ENCODE data around the gene DEPDC4.

Gene DEPDC4

DNA sequence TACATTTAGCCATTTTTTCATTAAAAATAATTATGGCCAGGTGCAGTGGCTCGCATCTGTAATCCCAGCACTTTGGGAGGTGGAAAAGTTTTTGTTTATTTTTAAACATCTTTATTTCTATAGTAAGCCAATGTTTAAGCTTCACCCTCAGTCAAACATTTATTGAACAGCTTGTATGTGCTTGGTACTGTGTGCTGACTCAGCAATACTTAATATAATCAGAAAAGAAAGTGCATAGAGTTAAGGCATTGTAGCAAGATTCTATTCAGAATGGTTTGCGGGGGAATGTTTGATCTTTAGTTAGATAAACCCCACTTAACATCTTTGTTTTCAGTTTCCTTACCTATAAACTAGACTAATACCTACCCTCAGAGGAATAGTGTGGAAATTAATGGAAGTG, 55.2 kb downstream of the DEPDC4 start:
- no peak for DNase-seq

DNA sequence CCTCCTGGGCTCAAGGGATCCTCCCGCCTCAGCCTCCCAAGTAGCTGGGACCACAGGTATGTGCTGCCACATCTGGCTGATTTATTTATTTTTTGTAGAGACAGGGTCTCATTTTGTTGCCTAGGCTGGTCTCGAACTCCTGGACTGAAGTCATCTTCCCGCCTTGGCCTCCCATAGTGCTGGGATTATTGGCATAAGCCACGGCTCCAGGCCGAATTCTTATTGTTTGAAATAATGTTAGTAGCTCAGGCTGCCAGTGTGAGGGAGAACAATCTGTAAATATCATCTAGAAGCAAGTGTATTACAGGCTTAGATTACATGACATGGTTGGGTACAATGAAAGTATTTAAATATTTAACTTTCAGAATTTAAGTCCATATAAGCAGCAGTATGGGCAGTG, 58.0 kb downstream of the DEPDC4 start:
- no peak for DNase-seq

GRCh38 chr12:100207311-100207710, 59.6 kb downstream of the DEPDC4 start:
- DNase-seq: no peak

GRCh38 chr12:100201604-100202423, 65.1 kb downstream of the DEPDC4 start:
- DNase-seq: no peak

DNA sequence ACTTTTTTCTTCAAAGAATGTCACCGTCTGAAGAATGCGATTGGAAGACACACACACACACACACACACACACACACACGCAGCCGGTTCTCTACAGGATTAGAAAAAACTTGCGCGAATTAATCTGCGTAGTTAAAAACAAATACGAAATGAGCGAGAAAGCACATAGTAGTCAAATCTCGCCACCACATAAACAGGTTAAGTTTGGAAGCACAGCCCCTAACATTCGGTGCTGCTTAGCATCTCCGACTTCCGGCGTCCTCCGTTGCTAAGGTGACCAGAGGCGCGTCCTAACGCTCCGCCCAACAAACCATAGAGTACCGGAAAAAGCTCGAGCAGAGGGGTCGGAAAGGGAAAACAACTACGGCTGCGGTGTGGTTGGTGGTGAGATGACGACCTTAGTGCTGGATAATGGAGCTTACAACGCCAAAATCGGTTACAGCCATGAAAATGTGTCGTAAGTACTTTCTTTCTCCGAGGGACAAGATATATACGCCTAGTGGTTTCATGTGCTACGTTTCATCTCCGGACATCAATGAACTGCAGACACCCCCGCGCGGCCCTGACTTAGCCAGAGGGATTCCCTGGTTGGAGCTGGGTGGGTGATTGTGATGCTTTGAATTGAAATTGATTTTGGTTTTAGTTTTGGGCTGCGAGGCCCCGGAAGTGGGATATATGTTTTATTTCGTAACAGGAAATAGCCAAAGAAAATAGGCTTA, 66.3 kb downstream of the DEPDC4 start, which contains the start of gene ACTR6:
Gene ACTR6, plus strand, starts transcription at position 353 of the 719 bp plus-strand sequence. Its CDS starts 37 bp downstream, at position 390.
- DNase-seq: peak; percentile 96 to 97

DNA sequence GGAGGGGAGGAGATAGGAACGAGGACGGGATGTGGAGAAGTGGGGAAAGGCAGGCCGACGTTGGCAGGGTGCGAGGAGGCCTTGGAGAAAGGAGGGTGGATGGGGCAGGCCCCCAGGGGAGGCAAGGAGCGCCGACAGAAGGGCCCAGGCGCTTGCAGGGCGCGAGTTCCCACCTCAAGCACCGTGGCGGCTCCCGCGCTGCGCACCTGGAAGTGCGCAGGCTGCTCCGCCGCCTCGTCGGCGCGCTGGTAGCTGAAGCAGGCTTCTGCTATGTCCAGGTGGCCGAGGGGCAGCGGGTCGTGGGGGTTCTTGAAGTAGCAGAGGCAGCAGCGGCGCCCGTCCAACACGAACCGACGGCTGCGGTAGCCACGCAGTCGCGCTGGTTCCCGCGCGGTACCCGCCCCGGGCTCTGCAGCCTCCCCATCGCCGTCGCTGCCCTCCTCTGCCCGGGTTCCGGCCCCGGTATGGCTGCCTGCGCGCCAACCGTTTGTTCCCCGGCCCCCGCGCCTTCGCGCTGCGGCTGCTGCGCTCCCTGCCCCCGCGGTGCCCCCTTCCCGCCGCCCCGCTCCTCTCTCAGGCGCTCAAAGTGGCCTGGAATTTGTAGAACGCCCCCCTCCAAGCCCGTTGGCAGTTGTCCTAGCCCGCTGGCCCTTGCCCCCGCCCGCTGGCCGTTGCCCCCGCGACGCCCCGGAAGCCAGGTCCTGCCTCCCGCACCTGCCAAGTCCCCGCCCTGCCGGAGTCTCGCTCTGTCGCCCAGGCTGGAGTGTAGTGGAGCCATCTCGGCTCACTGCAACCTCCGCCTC, 67.3 kb downstream of the DEPDC4 start:
- DNase-seq: peak; percentile 82 to 87

- no peak for DNase-seq
Observed at GRCh38 chr12:100199023-100199346, 67.9 kb downstream of the DEPDC4 start.

DNA sequence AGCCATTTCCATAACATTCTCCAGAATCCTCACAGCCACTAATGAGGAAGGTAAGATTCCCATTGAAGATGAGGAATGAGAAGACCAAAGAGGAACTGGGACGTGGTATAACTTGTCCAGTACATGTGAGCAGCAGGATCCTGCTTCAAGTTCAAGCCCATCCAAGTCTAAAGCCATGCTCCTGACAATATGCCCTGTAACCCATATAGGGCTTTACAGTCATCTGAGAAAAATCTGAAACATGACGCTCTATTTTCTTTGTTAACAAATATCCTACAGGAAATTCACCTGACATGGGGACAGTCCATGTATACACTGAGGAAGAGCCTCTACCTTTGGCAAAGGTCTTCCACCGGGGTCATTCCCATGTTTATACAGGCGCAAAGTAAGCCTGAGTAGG, 69.4 kb downstream of the DEPDC4 start:
- no peak for DNase-seq

GRCh38 chr12:100193085-100193484, 73.8 kb downstream of the DEPDC4 start:
- DNase-seq: no peak

Data from activated T-cell treated with anti-CD3 and anti-CD28 coated beads, Interleukin-2, amount 50 U/mL, for 48 hours (primary cell).